DMS53 (cell line): Measurements from ENCODE around the gene OR9A2.
"Not testable (repeated sequence)": the region's sequence is repeated elsewhere in the genome, so short reads cannot be mapped to it uniquely, and the experiment has no call there.

Experiments used
- DNase-seq: peaks from one replicate; lab custom pipeline; 2025; lab: John Stamatoyannopoulos, UW

The OR9A2 gene

GRCh38 chr7:143016996-143017395 is 9.9 kb downstream of the OR9A2 start:
- DNase-seq = no peak

- DNase-seq = no peak
These were observed 10.9 kb downstream of the OR9A2 start for GRCh38 chr7:143015926-143016490.

GRCh38 chr7:143015084-143015483 is 11.8 kb downstream of the OR9A2 start:
- no peak for DNase-seq

DNA sequence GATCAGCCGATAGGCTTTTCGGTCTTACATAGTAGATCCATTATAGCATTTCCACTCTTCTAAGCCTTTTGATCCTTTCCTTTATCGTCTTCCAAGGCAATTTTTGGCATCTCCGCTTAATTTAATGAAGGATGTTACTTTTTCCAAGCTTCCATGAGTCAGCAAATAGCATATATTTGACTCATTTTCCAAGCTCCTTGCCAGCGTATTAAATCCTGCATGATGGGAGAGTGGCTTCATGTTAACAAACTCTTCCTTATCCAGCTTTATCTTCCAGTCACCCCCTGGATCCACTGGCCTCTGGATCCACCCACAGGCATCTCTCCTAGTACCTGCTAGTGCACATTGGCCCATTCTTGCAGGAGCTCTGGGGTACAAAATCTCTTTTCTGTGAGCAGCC is 13.0 kb downstream of the OR9A2 start:
- DNase-seq = no peak

GRCh38 chr7:143013473-143013872 is 13.5 kb downstream of the OR9A2 start:
- no peak for DNase-seq

GRCh38 chr7:143012409-143012808 is 14.5 kb downstream of the OR9A2 start:
- no peak for DNase-seq

GRCh38 chr7:143012001-143012400 is 14.9 kb downstream of the OR9A2 start:
- DNase-seq = no peak

GRCh38 chr7:143008007-143008901 is 18.7 kb downstream of the OR9A2 start:
- DNase-seq = peak; percentile 80

GRCh38 chr7:143005632-143006260 is 21.2 kb downstream of the OR9A2 start:
- no peak for DNase-seq

DNA sequence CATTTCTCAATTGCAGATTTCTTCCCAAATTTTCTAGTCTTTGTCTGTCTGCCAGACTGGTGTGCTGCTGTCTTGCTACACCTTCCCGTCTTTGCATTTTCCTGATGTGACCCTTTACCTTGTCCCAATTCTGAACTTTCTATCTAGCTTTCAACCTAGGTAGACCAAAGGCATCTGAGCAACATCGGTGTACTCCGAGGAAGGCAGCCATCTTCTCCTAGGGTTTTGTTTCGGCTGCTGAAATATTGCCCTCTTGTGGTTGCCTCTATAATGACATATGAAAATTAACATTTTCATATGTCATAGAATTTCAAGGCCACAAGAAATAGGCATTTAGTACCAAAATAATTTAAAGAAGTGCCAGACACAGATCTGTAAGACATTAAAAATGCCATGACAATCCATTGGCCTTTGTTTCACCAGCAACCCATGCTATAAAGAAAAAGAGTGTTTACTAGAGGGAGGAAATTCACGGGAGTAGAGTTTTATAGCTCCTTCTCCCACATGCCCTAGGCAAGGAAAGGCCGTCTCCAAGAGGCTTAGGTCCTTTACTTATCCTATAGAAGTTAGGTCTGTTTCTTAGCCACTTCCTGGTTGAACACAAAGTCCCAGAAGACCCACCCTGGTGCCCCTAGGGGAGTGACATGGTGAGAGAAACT is 23.4 kb downstream of the OR9A2 start:
- DNase-seq = peak; percentile 56

DNA sequence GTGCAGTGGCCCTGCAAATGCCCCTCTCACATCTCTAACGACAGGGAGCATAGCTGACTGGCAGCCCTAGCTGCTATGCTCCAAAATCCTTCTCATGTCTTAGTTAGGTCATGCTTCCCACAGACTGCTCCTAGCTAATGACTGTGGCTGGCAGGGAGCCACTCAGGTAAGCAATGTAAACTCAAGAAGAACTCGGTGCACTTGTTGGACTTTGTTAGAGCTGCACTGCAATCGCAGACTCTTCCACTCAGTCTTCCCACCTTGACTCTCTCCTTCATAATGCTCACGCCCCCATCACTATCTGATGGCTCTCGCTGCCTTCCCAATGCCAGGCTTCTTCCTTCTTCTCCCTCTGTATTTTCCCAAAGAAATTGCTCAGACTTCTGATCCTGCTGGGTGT is 24.0 kb downstream of the OR9A2 start:
- no peak for DNase-seq

GRCh38 chr7:143002106-143002505 is 24.8 kb downstream of the OR9A2 start:
- DNase-seq = no peak

GRCh38 chr7:143000648-143001047 is 26.3 kb downstream of the OR9A2 start:
- no peak for DNase-seq

GRCh38 chr7:142999793-143000192 is 27.1 kb downstream of the OR9A2 start:
- no peak for DNase-seq

DNA sequence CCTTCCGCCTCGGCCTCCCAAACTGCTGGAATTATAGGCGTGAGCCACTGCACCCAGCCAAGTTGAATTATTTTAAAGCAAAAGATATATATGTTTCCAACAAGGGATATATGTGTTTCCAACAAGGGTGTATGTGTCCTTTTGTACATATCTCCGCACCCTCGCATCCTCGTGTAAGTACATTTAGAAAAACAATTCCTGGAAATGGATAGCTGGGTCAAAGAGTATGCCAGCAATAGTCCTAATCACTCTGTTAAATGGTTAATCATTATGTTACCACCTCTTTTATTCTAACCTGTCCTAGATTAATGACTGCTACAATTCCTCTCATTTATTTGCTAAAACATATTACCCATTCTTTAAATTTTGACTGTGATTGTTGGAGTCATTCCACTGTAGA is 28.0 kb downstream of the OR9A2 start:
- no peak for DNase-seq

DNA sequence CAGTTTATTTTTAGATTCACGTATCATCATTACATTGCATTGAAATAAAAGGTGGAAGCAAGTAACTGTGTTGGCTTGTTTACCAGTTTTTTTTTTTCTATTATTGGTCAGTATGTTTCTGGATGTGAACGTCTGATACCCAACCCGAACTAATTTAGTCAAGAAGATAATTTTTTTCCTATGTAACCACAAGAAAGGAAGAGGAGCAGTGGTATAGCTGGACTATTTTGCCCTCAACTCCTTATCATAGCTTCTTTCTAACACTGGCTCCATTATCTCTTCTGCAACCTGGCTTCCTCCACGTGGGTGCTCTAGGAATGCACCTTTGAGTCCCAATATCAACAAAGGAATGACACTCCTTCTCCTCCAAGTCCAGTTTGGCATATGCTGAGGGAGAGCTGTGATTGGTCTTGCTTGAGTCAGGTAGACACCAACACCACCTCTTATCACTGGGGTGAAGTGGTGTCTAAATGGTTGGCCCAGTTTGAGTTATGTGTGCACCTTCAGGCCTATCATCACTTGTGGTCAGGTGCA is 29.4 kb downstream of the OR9A2 start:
- DNase-seq = no peak

DNA sequence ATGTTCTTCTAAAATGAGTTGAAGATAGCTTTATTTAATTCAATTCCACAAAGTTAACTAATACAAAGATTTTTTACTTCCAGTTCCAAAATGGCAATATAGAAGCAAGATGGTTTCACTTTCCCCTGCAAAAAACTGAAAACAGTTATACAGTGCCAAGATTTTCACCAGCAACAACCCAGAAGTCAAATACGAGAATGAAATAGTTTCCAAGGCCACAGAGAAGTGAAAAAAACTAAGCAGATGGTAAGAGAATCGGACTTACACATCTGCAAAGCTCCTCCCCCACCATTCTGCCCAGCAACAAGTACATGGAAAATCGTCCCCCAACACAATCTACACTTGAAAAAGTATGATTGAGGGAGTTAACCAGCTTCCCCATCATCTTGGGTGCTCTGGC is 34.5 kb downstream of the OR9A2 start:
- no peak for DNase-seq

- DNase-seq = no peak
These were observed 42.6 kb downstream of the OR9A2 start for GRCh38 chr7:142984297-142984696.

GRCh38 chr7:142983825-142984224 is 43.1 kb downstream of the OR9A2 start:
- no peak for DNase-seq

DNA sequence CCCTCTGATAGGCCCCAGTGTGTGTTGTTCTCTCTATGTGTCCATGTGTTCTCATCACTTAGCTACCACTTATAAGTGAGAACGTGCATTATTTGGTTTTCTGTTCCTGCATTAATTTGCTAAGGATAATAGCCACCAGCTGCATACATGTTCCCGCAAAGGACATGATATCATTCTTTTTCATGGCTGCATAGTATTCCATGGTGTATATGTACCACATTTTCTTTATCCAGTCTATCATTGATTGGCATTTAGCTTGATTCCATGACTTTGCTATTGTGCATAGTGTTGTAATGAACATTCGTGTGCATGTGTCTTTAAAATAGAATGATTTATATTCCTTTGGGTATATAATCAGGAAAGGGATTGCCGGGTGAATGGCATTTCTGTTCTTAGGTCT is 48.5 kb downstream of the OR9A2 start:
- DNase-seq = not testable (repeated sequence)
